LNCaP clone FGC (cell line): ENCODE measurements around the gene CASP5.

Experiments used
- DNase-seq: peaks from one replicate; pipeline ENCODE4 v3.0.0-alpha.2; 2011; ENCODE audit warnings: low read depth
- H3K4me3 ChIP-seq: 2 replicates; pipeline ENCODE4 v1.5.1; 2011; ENCODE audit warnings: mild to moderate bottlenecking, low read depth, low read length, control low read depth
- TF ChIP-seq, protein P1 (sequence below): IDR thresholded peaks from 2 replicates; pipeline ENCODE4 v1.5.1; 2012; ENCODE audit warnings: mild to moderate bottlenecking; ENCODE audit not compliant: control insufficient read depth, insufficient read depth; ENCODE audit errors: extremely low read depth

The CASP5 gene

GRCh38 chr11:105000797-105001196 lies 22.2 kb downstream of the CASP5 start:
- DNase-seq: no peak
- H3K4me3 ChIP-seq: no peak overlapping the region
- TF ChIP-seq, protein P1, sequence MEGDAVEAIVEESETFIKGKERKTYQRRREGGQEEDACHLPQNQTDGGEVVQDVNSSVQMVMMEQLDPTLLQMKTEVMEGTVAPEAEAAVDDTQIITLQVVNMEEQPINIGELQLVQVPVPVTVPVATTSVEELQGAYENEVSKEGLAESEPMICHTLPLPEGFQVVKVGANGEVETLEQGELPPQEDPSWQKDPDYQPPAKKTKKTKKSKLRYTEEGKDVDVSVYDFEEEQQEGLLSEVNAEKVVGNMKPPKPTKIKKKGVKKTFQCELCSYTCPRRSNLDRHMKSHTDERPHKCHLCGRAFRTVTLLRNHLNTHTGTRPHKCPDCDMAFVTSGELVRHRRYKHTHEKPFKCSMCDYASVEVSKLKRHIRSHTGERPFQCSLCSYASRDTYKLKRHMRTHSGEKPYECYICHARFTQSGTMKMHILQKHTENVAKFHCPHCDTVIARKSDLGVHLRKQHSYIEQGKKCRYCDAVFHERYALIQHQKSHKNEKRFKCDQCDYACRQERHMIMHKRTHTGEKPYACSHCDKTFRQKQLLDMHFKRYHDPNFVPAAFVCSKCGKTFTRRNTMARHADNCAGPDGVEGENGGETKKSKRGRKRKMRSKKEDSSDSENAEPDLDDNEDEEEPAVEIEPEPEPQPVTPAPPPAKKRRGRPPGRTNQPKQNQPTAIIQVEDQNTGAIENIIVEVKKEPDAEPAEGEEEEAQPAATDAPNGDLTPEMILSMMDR: peak; percentile 65

GRCh38 chr11:105000167-105000566 lies 22.8 kb downstream of the CASP5 start:
- no peak for DNase-seq
- TF ChIP-seq, protein P1: no peak
- no peak overlapping the region for H3K4me3 ChIP-seq

- DNase-seq: no peak
Observed at GRCh38 chr11:104999721-105000120, 23.2 kb downstream of the CASP5 start.

GRCh38 chr11:104997288-104997687 lies 25.7 kb downstream of the CASP5 start:
- DNase-seq: no peak
- H3K4me3 ChIP-seq: no peak overlapping the region
- TF ChIP-seq, protein P1: peak; percentile 36; the same call in 1 of the 2 replicates

More at GRCh38 chr11:104999721-105000120, 23.2 kb downstream of the CASP5 start:
- H3K4me3 ChIP-seq: no peak overlapping the region
- TF ChIP-seq, protein P1: no peak

DNA sequence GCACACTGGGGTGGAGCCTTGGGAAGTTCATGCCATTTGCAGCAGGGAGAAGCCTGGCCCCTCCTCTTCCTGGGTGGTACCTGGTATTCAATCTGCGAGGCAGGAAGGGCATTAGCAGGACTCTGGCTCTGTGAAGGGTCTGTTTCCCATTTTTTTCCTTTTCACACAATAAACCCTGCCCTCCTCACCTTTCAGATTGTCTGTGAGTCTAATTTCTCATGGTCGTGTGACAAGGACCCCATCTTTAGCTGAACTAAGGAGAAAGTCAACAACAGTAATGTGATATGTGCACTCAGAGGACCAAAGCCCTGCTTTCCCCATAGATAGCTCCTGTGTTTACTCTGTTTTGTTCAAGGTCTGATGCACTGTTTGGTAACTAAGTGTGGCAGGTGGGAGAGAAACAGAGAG lies 28.0 kb downstream of the CASP5 start:
- H3K4me3 ChIP-seq: no peak overlapping the region
- TF ChIP-seq, protein P1: no peak
- DNase-seq: no peak

DNA sequence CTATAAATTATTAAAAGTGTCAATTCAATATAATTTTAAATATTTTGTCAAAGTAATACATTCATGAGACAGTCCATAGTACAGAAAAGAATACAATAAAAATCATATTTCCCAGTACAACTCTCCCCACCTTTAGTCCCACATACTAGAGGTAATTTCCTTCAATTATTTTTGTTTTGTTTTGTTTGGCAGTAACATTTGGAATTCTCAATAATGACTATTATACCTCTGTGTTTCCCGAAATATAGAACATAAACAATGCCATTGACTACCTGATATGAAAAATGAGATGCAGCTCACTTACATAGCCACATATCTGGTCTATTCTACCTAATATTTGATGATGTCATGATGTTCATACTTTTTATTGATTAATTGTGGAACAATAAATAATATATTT lies 30.2 kb downstream of the CASP5 start:
- no peak overlapping the region for H3K4me3 ChIP-seq
- TF ChIP-seq, protein P1: no peak
- no peak for DNase-seq

GRCh38 chr11:104991994-104992393 lies 31.0 kb downstream of the CASP5 start:
- H3K4me3 ChIP-seq: no peak overlapping the region
- DNase-seq: no peak
- TF ChIP-seq, protein P1: no peak
